Suprapubic skin (tissue), 4 donors: ENCODE measurements around the gene ZSCAN31. TPM values are rescaled to one million over a fixed set of nuclear protein-coding genes. Genes with fewer than 3 reads are reported as not detected.
"Not testable (repeated sequence)": the region's sequence is repeated elsewhere in the genome, so short reads cannot be mapped to it uniquely, and the experiment has no call there.

Experiments
- DNase-seq, 2 donors: peaks; one replicate each; pipeline ENCODE4 v3.0.0-alpha.2; 2019; ENCODE audit warnings: low spot score in 2 of 2
- H3K27ac ChIP-seq: fragments of 200-600 bp; sonication (generic); one replicate; pipeline ENCODE4 v1.5.1; 2019
- H3K27me3 ChIP-seq: fragments of 200-600 bp; sonication (generic); one replicate; pipeline ENCODE4 v1.5.1; 2019
- H3K36me3 ChIP-seq: fragments of 200-600 bp; sonication (generic); one replicate; pipeline ENCODE4 v1.5.1; 2019
- H3K4me1 ChIP-seq: fragments of 200-600 bp; sonication (generic); one replicate; pipeline ENCODE4 v1.5.1; 2019
- H3K4me3 ChIP-seq: fragments of 200-600 bp; sonication (generic); one replicate; pipeline ENCODE4 v1.5.1; 2019; ENCODE audit warnings: mild to moderate bottlenecking
- H3K9me3 ChIP-seq: fragments of 200-600 bp; sonication (generic); one replicate; pipeline ENCODE4 v1.5.1; 2019
- CTCF ChIP-seq, 2 donors: fragments of 200-600 bp in 1 of 2; fragments of 450-650 bp in 1 of 2; sonication (generic) in 1 of 2; IDR thresholded peaks; one replicate each; pipeline ENCODE4 v1.5.1; 2016 to 2019; ENCODE audit warnings: antibody characterized with exemption in 2 of 2, mild to moderate bottlenecking in 1 of 2, moderate library complexity in 1 of 2
- EP300 ChIP-seq: sonication (generic); formaldehyde crosslinking; IDR thresholded peaks from one replicate; pipeline ENCODE4 v1.6.1; 2017; ENCODE audit warnings: antibody characterized with exemption
- POLR2A ChIP-seq, 2 donors: fragments of 450-650 bp; IDR thresholded peaks; one replicate each; pipeline ENCODE4 v1.6.1; 2017; ENCODE audit warnings: antibody characterized with exemption in 2 of 2, mild to moderate bottlenecking in 2 of 2, moderate library complexity in 2 of 2
- POLR2AphosphoS5 ChIP-seq, 3 donors: sonication (generic); formaldehyde crosslinking; IDR thresholded peaks; one replicate each; pipeline ENCODE4 v1.6.1; 2017; ENCODE audit warnings: antibody characterized with exemption in 3 of 3
- WGBS: methylation state at CpG from one replicate; pipeline ENCODE4 v1.1.5; 2018; 5-methylcytosine and 5-hydroxymethylcytosine counted together
- total RNA-seq, 4 donors: library from RNA; depleted of rRNA; stranded (reverse); fragments of >200 nt; gene quantifications; one replicate each; pipeline ENCODE4 v1.1.0, GENCODE V29; 2016

Gene ZSCAN31
- total RNA-seq, 4 donors from 2014 or later = 2.8 to 11.3 (median 10.7) TPM

- WGBS = 87% methylated on average over 1 of the region's 1 CpG
Observed at GRCh38 chr6:28330041-28330440, 5.9 kb downstream of the ZSCAN31 start.

GRCh38 chr6:28326371-28326948 lies 9.5 kb downstream of the ZSCAN31 start:
- no peak for TF ChIP-seq POLR2A (IDR thresholded peaks at IDR 0.05)
- no peak for TF ChIP-seq EP300
- no peak for TF ChIP-seq POLR2AphosphoS5 (IDR thresholded peaks at IDR 0.05)
- no peak for TF ChIP-seq CTCF (IDR thresholded peaks at IDR 0.05)
- peaks cover 13% of the 10 kb centered on the region for H3K9me3 ChIP-seq
- H3K4me1 ChIP-seq = no peaks in the 10 kb centered on the region
- H3K27ac ChIP-seq = no peak overlapping the region
- DNase-seq = no peak
- no peaks in the 10 kb centered on the region for H3K27me3 ChIP-seq
- peaks cover 34% of the 10 kb centered on the region for H3K36me3 ChIP-seq
- 94% methylated on average over 7 of the region's 7 CpGs for WGBS
- H3K4me3 ChIP-seq = no peak overlapping the region

More at GRCh38 chr6:28330041-28330440, 5.9 kb downstream of the ZSCAN31 start:
- Histone ChIP-seq H3K27me3 (no peaks in the 10 kb centered on the region), H3K27ac (no peak overlapping the region), H3K9me3 (peaks cover 13% of the 10 kb centered on the region), H3K4me1 (peaks cover 4% of the 10 kb centered on the region), H3K36me3 (peaks cover 27% of the 10 kb centered on the region), H3K4me3 (no peak overlapping the region)
- no peak for DNase-seq
- TF ChIP-seq CTCF (IDR thresholded peaks at IDR 0.05) (no peak), POLR2A (IDR thresholded peaks at IDR 0.05) (no peak), EP300 (no peak), POLR2AphosphoS5 (IDR thresholded peaks at IDR 0.05) (no peak)

GRCh38 chr6:28323813-28324424 lies 12.0 kb downstream of the ZSCAN31 start:
- Histone ChIP-seq H3K4me1 (no peaks in the 10 kb centered on the region), H3K27ac (no peak overlapping the region), H3K9me3 (peaks cover 13% of the 10 kb centered on the region), H3K27me3 (no peaks in the 10 kb centered on the region), H3K4me3 (no peak overlapping the region), H3K36me3 (peaks cover 34% of the 10 kb centered on the region)
- DNase-seq = no peak
- no peak for TF ChIP-seq CTCF (IDR thresholded peaks at IDR 0.05)
- no peak for TF ChIP-seq POLR2A (IDR thresholded peaks at IDR 0.05)
- no peak for TF ChIP-seq EP300
- TF ChIP-seq POLR2AphosphoS5 (IDR thresholded peaks at IDR 0.05) = no peak
- WGBS = 95% methylated on average over 1 of the region's 1 CpG

- H3K27ac ChIP-seq = no peak overlapping the region
- WGBS = 76% methylated on average over 3 of the region's 3 CpGs
- TF ChIP-seq POLR2AphosphoS5 (IDR thresholded peaks at IDR 0.05) = no peak
- TF ChIP-seq POLR2A (IDR thresholded peaks at IDR 0.05) = no peak
- TF ChIP-seq CTCF (IDR thresholded peaks at IDR 0.05) = no peak
- TF ChIP-seq EP300 = no peak
- H3K27me3 ChIP-seq = no peaks in the 10 kb centered on the region
- H3K4me1 ChIP-seq = no peaks in the 10 kb centered on the region
- no peak for DNase-seq
- H3K9me3 ChIP-seq = peaks cover 13% of the 10 kb centered on the region
- H3K36me3 ChIP-seq = peaks cover 32% of the 10 kb centered on the region
- no peak overlapping the region for H3K4me3 ChIP-seq
Observed at GRCh38 chr6:28322661-28323060, 13.3 kb downstream of the ZSCAN31 start.

GRCh38 chr6:28317866-28318265 lies 18.1 kb downstream of the ZSCAN31 start:
- H3K27me3 ChIP-seq, H3K4me1 ChIP-seq, H3K36me3 ChIP-seq, DNase-seq, H3K9me3 ChIP-seq, H3K27ac ChIP-seq, H3K4me3 ChIP-seq: not testable (repeated sequence)
- WGBS = 89% methylated on average over 8 of the region's 8 CpGs
